Right cardiac atrium (tissue), 5 donors: ENCODE data around the gene FGF16. TPM values are rescaled to one million over a fixed set of nuclear protein-coding genes. Genes with fewer than 3 reads are reported as not detected.
"Not testable (repeated sequence)": the region's sequence is repeated elsewhere in the genome, so short reads cannot be mapped to it uniquely, and the experiment has no call there.

Source experiments
- ATAC-seq, 2 donors: fragments of 200-7000 bp; cut with Tn5 transposase; one replicate each; pipeline versions ENCODE4 v1.8.0 to v1.9.1; 2020; ENCODE audit warnings: moderate library complexity in 2 of 2, mild to moderate bottlenecking in 1 of 2
- DNase-seq, 3 donors: peaks; one replicate each; pipeline ENCODE4 v3.0.0-alpha.2; 2020
- H3K27ac ChIP-seq: one replicate; pipeline ENCODE4 v1.5.1; 2013; ENCODE audit warnings: mild to moderate bottlenecking, low read length, control low read depth, moderate library complexity
- H3K27me3 ChIP-seq: one replicate; pipeline ENCODE4 v1.6.1; 2013; ENCODE audit not compliant: control insufficient read depth, insufficient read depth
- H3K4me1 ChIP-seq: one replicate; pipeline ENCODE4 v1.6.1; 2013; ENCODE audit warnings: low read length; ENCODE audit not compliant: control insufficient read depth, insufficient read depth
- H3K4me3 ChIP-seq: one replicate; pipeline ENCODE4 v1.5.1; 2013; ENCODE audit warnings: low read length, control low read depth
- H3K9me3 ChIP-seq: one replicate; pipeline ENCODE4 v1.6.1; 2013; ENCODE audit warnings: low read length; ENCODE audit not compliant: control insufficient read depth
- WGBS: extraction: QIAGEN DNeasy Blood & Tissue Kit; methylation state at CpG from one replicate; pipeline ENCODE4 v1.1.7; 2013; 5-methylcytosine and 5-hydroxymethylcytosine counted together
- intact Hi-C, 4 donors: fragments of 100-400 bp; cut with DNase I; formaldehyde crosslinking; loops; one replicate each; pipeline versions ENCODE4 v1.11.0 to v1.14.0; 2022 to 2023
- polyA plus RNA-seq: library from polyadenylated mRNA; stranded (reverse); fragments of 200-250 nt; gene quantifications from one replicate; pipeline ENCODE4 v1.2.3, GENCODE V29; 2013
- total RNA-seq, 4 donors: library from RNA; stranded (reverse); fragmentation: NEBNext Ultra II Directional; extraction: Animal tissue kit (Norgen Biotek cat#: 25700); gene quantifications; one replicate each; pipeline ENCODE4 v1.2.1, GENCODE V29; 2021
- donor health status: healthy with polysubstance abuse.
- donor health status: DM: no; HTN: yes; CAD: no.
- donor health status: DM: no; HTN: no; CAD: no.
- donor health status: DM: no; HTN: yes; CAD: no; lungs with severe emphysema.
- donor health status: DM: yes; HTN: yes; CAD: no.

Gene FGF16
- total and polyA plus RNA-seq, 5 donors: not detected

DNA sequence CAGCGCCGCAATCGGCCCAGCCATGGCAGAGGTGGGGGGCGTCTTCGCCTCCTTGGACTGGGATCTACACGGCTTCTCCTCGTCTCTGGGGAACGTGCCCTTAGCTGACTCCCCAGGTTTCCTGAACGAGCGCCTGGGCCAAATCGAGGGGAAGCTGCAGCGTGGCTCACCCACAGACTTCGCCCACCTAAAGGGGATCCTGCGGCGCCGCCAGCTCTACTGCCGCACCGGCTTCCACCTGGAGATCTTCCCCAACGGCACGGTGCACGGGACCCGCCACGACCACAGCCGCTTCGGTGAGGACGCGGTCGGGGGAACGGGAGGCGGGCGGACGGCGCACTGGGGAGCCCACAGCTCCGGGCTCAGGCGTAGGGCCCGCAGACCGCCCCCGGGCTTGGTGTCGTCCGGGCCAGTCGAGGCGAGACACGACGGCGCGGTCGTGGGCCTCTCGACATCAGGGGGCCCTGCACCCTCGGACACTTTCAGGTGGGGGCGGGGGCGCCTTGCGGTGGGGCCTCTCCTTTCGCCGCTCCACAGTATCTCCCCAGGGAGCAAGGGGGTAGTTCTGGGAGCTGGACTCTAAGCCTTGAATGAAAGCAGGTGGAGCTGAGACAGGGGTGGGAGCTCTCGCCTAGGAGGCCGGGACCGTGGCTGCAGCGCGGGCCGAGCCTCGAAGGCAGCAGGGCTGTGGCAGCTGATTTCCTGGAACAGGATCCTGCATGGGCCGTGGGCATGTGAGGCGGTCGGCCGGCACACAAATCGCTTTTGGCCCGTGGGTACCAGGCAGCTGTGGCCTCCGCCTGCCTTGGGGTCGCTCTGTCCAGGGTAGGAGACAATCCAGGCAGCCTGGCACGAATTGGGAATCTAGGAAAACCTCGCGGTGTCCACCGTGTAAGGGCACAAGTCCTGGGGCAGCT lies 722 bp downstream of the FGF16 start:
- peak in 1 of 2 donors; percentile 14 for ATAC-seq

GRCh38 chrX:77450415-77450814 lies 3.2 kb downstream of the FGF16 start:
- H3K27ac ChIP-seq: no peak overlapping the region
- WGBS: 86% methylated on average over 3 of the region's 3 CpGs
- H3K4me1 ChIP-seq: no peaks in the 10 kb centered on the region
- no peaks in the 10 kb centered on the region for H3K27me3 ChIP-seq
- H3K9me3 ChIP-seq: no peaks in the 10 kb centered on the region
- intact Hi-C loops: no loop called here
- no peak overlapping the region for H3K4me3 ChIP-seq
- DNase-seq: no peak
- no peak for ATAC-seq

More for the DNA sequence above, 722 bp downstream of the FGF16 start:
- intact Hi-C loops: no loop called here
- H3K27me3 ChIP-seq: no peaks in the 10 kb centered on the region
- H3K27ac ChIP-seq: no peak overlapping the region
- H3K9me3 ChIP-seq: no peaks in the 10 kb centered on the region
- DNase-seq: peak in 1 of 3 donors; percentile 51
- WGBS: 28% methylated on average over 73 of the region's 73 CpGs
- H3K4me3 ChIP-seq: peak overlapping the region; percentile 31
- no peaks in the 10 kb centered on the region for H3K4me1 ChIP-seq

DNA sequence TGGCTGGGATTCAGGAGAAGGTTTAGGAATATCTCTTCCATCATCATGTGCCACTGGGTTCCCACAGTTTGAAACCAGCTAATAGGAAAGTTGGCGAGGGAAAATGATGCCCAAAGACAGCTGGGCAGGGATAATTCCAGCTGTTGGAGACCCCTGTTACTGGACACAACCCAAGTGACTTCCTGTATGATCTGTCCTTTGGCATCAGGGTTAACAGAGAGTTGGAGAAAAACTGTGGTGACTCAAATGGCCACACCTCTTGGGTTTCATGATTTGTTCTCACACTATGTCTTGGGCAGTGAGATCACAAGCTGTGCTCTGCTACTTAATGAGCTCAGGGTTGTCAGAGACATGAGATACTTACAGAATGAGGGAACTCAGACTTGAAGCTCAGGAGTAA lies 3.8 kb downstream of the FGF16 start:
- no peaks in the 10 kb centered on the region for H3K4me1 ChIP-seq
- H3K27ac ChIP-seq: no peak overlapping the region
- no peaks in the 10 kb centered on the region for H3K9me3 ChIP-seq
- intact Hi-C loops: no loop called here
- H3K27me3 ChIP-seq: no peaks in the 10 kb centered on the region
- no peak overlapping the region for H3K4me3 ChIP-seq
- 75% methylated on average over 1 of the region's 1 CpG for WGBS
- DNase-seq (no peak), ATAC-seq (peak in 1 of 2 donors; percentile 50)

DNA sequence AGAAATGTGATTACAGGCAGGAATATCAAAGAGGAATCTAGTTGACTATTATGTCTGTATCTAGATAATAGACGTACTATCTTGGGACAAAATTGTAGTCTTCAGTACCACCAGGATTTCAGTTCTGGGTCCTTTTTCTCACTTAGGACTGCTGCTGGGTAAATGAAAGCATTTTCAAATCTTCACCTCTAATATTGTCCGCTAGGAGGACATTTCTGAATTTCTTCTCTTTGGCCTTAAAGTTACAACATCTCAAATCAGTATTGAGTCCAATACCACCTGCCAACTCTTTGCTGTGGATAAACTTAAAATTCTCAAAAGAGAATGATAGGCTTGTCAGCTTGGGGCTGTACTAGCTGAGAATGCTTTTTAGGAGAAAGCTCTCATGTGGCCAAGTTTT lies 6.0 kb downstream of the FGF16 start:
- intact Hi-C loops: no loop called here
- Histone ChIP-seq H3K4me1 (no peaks in the 10 kb centered on the region), H3K27me3 (no peaks in the 10 kb centered on the region), H3K9me3 (no peaks in the 10 kb centered on the region), H3K4me3 (no peak overlapping the region), H3K27ac (no peak overlapping the region)
- 84% methylated on average over 2 of the region's 2 CpGs for WGBS
- no peak for ATAC-seq
- DNase-seq: no peak

DNA sequence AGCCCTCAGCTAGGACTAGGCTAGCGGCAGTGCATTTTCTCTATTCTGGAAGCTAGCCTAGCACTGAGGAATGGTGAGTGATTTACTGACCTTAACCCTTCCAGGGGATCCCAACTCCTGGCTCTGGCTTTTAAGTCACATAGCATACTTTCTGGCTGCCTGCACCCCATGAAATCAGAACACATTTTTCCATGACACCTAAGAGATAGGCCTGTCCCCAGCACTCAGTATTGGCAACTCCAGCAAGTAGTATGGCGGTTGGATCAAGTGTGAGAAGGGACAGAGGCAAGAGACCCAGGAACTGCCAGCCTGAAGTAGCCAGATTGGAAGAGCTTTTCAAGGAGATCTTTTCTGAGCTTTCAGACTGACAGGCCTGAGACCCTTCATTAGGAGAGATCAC lies 8.2 kb downstream of the FGF16 start:
- WGBS: 46% methylated on average over 2 of the region's 2 CpGs
- Histone ChIP-seq H3K4me3 (no peak overlapping the region), H3K27ac (no peak overlapping the region), H3K27me3 (no peaks in the 10 kb centered on the region), H3K9me3 (no peaks in the 10 kb centered on the region), H3K4me1 (no peaks in the 10 kb centered on the region)
- ATAC-seq: no peak
- DNase-seq: no peak
- intact Hi-C loops: no loop called here

- no peak overlapping the region for H3K27ac ChIP-seq
- H3K4me3 ChIP-seq: no peak overlapping the region
- ATAC-seq (no peak), DNase-seq (no peak)
- intact Hi-C loops: no loop called here
- no peaks in the 10 kb centered on the region for H3K27me3 ChIP-seq
- WGBS: 83% methylated on average over 5 of the region's 5 CpGs
- H3K4me1 ChIP-seq: no peaks in the 10 kb centered on the region
- H3K9me3 ChIP-seq: no peaks in the 10 kb centered on the region
Measured at GRCh38 chrX:77484045-77484444, 36.9 kb downstream of the FGF16 start.

GRCh38 chrX:77493677-77494553 lies 46.7 kb downstream of the FGF16 start:
- Histone ChIP-seq H3K27me3 (no peaks in the 10 kb centered on the region), H3K27ac (no peak overlapping the region), H3K9me3 (no peaks in the 10 kb centered on the region), H3K4me1 (no peaks in the 10 kb centered on the region), H3K4me3 (no peak overlapping the region)
- ATAC-seq: no peak
- intact Hi-C loops: no loop called here
- peak in 1 of 3 donors; percentile 37 for DNase-seq
- 73% methylated on average over 20 of the region's 20 CpGs for WGBS

GRCh38 chrX:77500164-77500563 lies 53.0 kb downstream of the FGF16 start:
- H3K27ac ChIP-seq, ATAC-seq, H3K4me3 ChIP-seq, H3K4me1 ChIP-seq, DNase-seq, H3K27me3 ChIP-seq, H3K9me3 ChIP-seq, intact Hi-C loops: not testable (repeated sequence)
- 96% methylated on average over 1 of the region's 1 CpG for WGBS

GRCh38 chrX:77502951-77503525 lies 55.8 kb downstream of the FGF16 start:
- intact Hi-C loops: no loop called here
- WGBS: 27% methylated on average over 2 of the region's 2 CpGs
- Histone ChIP-seq H3K4me3 (no peak overlapping the region), H3K27ac (no peak overlapping the region), H3K4me1 (no peaks in the 10 kb centered on the region), H3K27me3 (no peaks in the 10 kb centered on the region), H3K9me3 (no peaks in the 10 kb centered on the region)
- ATAC-seq (no peak), DNase-seq (no peak)

DNA sequence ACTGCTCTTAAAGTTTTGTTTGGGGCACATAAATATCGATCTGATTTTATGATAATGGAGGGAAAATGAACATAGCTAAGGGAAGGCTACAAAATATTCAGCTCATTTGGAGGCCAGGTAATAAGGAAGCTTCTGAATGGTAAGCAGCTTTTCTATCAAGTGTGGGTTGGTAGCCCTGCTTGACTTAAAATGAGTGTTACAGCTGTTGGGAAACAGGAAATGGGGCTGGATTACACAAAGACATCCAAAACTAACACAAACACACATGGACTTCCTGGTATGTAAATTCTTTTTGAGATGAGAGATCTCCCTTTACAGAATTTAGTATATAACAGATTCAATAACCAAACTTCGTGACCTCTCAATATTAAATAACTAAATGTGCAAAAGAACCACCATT lies 58.0 kb downstream of the FGF16 start:
- 57% methylated on average over 2 of the region's 2 CpGs for WGBS
- DNase-seq: no peak
- Histone ChIP-seq H3K9me3 (no peaks in the 10 kb centered on the region), H3K27me3 (no peaks in the 10 kb centered on the region), H3K4me3 (no peak overlapping the region), H3K27ac (no peak overlapping the region), H3K4me1 (no peaks in the 10 kb centered on the region)
- ATAC-seq: peak in 1 of 2 donors; percentile 59
- intact Hi-C loops: no loop called here
